Stimulated activated CD4-positive, alpha-beta T cell treated with anti-CD3 and anti-CD28 coated beads, Interleukin-2, amount 100 ng/mL, for 4 hours (primary cell): ENCODE results near the gene SC5D.
A peak's percentile ranks its signal among the peaks of the same experiment; 100 is the strongest.

Experiments used
- DNase-seq: peaks from one replicate; pipeline ENCODE4 v3.0.0-alpha.2; 2020; ENCODE audit warnings: low read depth

SC5D gene

GRCh38 chr11:121292495-121293287 lies at the start of gene SC5D:
Gene SC5D, plus strand, starts transcription at chr11:121292771. Its CDS starts 10,605 bp downstream, at chr11:121303376.
- peak; percentile 91 for DNase-seq

- no peak for DNase-seq
These were observed 47.7 kb upstream of the SC5D start for GRCh38 chr11:121244884-121245283.

- no peak for DNase-seq
These were observed 46.4 kb upstream of the SC5D start for GRCh38 chr11:121246021-121246768.

- DNase-seq, result no peak
These were observed 45.9 kb upstream of the SC5D start for GRCh38 chr11:121246769-121247035.

DNA sequence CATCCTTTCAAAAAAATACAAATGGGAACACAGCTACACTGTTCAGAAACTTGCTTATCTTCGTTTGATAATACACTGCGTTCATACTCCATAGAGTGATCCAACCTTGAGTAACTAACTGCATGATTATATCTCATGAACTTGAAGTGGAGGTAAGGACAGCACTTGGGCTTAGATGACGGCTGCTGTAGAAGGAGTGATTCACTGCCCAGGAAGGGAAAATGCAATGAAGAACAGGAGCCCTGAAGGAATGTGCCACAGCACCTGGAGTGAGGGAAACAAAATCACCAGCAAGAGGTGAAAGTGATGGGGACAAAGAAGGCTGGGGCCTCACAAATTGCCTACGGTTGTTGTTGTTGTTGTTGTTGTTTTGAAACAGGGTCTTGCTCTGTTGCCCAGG lies 44.1 kb upstream of the SC5D start:
- DNase-seq, result no peak

- no peak for DNase-seq
These were observed 43.4 kb upstream of the SC5D start for GRCh38 chr11:121249039-121249663.

- no peak for DNase-seq
These were observed 41.7 kb upstream of the SC5D start for GRCh38 chr11:121250843-121251242.

- no peak for DNase-seq
These were observed 38.6 kb upstream of the SC5D start for GRCh38 chr11:121253951-121254350.

DNA sequence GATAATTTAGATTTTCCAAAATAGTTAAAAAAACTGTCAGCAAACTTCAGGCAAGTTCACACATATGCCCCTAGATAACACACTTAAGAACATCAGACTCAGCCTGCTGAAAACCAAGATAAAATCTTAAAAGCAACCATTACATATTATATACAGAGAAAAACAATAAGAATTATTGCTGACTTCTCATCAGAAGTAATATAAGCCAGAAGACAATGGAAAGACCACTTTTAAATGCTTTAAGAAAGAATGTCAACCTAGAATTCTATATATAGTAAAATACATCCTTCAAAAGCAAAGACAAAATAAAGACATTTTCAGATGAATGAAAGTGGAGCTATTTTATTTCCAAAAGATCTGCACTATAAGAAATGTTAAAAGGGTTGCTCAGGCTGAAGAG lies 37.8 kb upstream of the SC5D start:
- DNase-seq, result no peak

GRCh38 chr11:121255473-121256125 lies 37.0 kb upstream of the SC5D start:
- no peak for DNase-seq

DNA sequence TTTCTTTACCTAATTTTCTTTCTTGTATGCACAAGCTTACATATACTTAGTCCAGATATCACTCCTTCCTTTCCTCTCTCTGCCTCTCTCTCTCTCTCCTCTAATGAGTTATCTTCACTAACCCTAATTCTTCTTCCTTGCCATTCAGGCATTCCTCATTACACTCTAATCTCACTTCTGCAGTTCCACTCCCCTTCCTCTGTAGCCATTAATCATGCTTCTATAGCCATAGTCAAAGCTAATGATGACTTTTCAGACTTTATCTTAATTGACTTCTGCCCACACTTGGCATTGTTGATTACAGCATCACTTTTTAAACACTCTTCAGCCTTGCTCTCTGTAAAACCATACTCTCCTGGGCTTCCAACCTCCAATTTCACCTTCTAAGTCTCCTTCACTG lies 35.3 kb upstream of the SC5D start:
- DNase-seq, result no peak

DNA sequence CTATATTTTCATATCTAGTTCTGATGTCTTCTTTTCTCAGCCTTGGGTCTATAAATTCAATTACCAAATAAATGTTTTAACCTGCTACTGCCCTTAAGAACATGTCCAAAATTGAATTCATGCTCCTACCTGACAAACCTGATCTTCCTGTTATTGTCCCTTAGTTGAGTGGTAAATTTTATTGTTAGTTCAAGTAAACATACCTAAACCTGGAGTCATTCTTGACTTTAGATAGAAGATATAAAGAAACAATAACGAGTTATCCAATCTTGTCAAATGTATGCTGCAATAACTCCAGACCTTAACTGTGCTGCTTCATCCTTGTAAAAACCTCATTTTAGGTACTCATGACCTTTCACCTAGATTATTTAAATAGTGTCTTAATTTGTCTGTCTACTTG lies 34.6 kb upstream of the SC5D start:
- no peak for DNase-seq

- DNase-seq, result no peak
These were observed 27.0 kb upstream of the SC5D start for GRCh38 chr11:121265586-121265985.

DNA sequence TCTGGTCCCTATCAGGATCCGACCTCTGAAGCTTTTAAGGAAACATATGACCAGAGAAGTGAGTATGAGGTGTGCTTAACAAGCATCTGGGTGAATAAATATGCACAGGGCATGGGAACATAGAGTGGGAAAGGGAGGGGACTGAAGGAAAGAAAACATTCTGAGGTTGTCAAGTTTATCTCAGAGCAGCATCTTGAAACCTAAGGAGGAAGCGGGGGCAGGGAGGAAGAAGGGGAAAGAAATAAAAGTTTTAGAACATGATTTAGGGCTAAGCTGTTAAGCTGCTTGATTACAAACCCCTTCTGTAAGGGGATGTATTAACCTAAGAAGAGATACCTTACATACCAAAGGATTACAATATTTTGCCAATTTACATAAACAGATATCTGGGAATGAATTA lies 24.0 kb upstream of the SC5D start:
- no peak for DNase-seq

- DNase-seq, result no peak
These were observed 22.4 kb upstream of the SC5D start for GRCh38 chr11:121270001-121270678.

DNA sequence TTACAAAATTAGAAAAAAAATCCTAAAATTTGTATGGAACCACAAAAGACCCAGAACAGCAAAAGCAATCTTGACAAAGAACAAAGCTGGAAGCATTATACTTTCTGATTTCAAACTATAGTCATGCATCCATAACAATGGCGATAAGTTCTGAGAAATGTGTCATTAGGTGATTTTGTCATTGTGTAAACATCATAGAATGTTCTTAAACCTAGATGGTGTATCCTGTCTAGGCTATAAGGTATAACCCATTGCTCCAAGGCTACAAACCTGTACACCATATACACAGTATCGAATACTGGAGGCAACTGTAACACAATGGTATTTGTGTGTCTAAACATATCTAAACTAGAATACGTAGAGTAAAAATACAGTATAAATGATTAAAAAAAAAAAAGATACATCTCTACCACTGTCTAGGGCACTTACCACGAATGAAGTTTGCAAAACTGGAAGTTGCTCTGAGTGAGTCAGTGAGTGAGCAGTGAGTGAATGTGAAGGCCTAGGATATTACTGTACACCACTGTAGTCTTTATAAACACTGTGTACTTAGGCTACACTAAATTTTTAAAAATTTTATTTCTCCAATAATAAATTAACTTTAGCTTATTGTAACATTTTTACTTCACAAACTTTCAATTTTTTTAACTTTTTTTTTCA lies 18.1 kb upstream of the SC5D start:
- DNase-seq, result no peak

- DNase-seq, result no peak
These were observed 10.9 kb upstream of the SC5D start for GRCh38 chr11:121281698-121282097.

DNA sequence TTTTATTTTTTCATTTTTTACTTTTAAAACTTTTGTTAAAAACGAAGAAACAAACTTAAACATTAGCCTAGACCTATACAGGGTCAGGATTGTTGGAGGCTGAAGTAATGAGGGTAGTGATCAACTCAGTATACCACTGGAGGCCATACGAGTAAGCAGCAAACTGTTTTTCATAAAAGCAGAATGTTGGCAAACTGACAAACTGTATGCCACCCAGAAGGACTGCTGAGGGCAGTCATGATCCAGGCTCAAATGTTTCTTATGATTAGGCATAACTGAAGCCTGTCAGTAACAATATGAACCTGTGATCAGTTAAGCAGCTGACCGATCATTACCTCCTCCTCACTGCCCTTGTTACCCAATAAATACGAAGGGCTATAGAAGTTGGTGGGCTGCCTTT lies 10.2 kb upstream of the SC5D start:
- no peak for DNase-seq

DNA sequence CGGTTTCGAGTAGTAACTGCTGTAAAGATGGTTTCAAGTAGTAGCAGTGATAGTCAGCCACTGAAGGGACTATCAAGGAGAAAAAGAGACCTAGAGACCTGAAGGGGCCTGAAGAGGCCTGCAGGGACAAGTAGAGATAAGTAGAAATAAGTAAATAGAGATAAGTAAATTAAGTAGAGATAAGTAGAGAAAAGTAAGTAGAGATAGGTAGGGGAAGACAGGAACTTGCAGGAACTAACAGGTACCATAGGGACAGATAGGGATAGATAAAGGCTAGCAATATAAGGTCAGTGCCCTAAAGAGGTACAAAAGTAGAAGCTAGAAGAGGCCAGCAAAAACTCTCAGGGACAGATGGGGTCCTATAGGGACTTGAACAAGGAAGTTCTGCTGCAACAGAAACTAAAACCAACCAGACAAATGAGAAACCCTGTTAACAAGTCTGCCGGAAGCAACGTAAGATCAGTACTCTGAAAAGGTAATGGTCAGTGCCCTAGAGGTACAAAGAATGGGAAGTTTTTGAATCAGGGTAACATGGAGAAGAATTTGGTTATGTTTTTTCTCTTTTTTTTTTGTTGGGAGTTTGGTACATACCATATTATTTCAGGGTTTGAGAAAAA lies 9.6 kb upstream of the SC5D start:
- DNase-seq, result no peak

- DNase-seq, result no peak
These were observed 1.3 kb upstream of the SC5D start for GRCh38 chr11:121291319-121291718.

GRCh38 chr11:121291896-121292494 lies 576 bp upstream of the SC5D start:
- no peak for DNase-seq
